GM23248 (cell line): ENCODE data around the gene SERAC1. TPM values are rescaled to one million over a fixed set of nuclear protein-coding genes. Genes with fewer than 3 reads are reported as not detected.

Source experiments
- DNase-seq: peaks from one replicate; pipeline ENCODE4 v3.0.0-alpha.2; 2015
- H2AFZ ChIP-seq: fragments of 200-600 bp; sonication (generic); 2 replicates; pipeline ENCODE4 v1.6.1; 2016; ENCODE audit warnings: antibody characterized with exemption
- H3F3A ChIP-seq: fragments of 200-600 bp; sonication (generic); 2 replicates; pipeline ENCODE4 v1.6.1; 2016; ENCODE audit warnings: mild to moderate bottlenecking, antibody characterized with exemption, mixed run types; ENCODE audit not compliant: insufficient read depth
- H3K27ac ChIP-seq: fragments of 200-600 bp; sonication (generic); 2 replicates; pipeline ENCODE4 v1.5.1; 2016; ENCODE audit warnings: mild to moderate bottlenecking
- H3K27me3 ChIP-seq: fragments of 200-600 bp; sonication (generic); replicated peaks from 2 replicates; pipeline ENCODE4 v1.6.1; 2016; ENCODE audit warnings: mild to moderate bottlenecking; ENCODE audit not compliant: insufficient read depth
- H3K36me3 ChIP-seq: fragments of 200-600 bp; sonication (generic); 2 replicates; pipeline ENCODE4 v1.6.1; 2016; ENCODE audit warnings: low read depth, mild to moderate bottlenecking
- H3K4me1 ChIP-seq: fragments of 200-600 bp; sonication (generic); 2 replicates; pipeline ENCODE4 v1.6.1; 2016; ENCODE audit warnings: mild to moderate bottlenecking; ENCODE audit not compliant: insufficient read depth
- H3K4me2 ChIP-seq: fragments of 200-600 bp; sonication (generic); one replicate; pipeline ENCODE4 v1.6.1; 2016; ENCODE audit warnings: mild to moderate bottlenecking; ENCODE audit not compliant: unreplicated experiment
- H3K4me3 ChIP-seq: fragments of 200-600 bp; sonication (generic); 2 replicates; pipeline ENCODE4 v1.5.1; 2016; ENCODE audit warnings: mild to moderate bottlenecking
- H3K79me2 ChIP-seq: fragments of 200-600 bp; sonication (generic); 2 replicates; pipeline ENCODE4 v1.6.1; 2016; ENCODE audit warnings: mild to moderate bottlenecking; ENCODE audit not compliant: insufficient read depth
- H3K9ac ChIP-seq: fragments of 200-600 bp; sonication (generic); 2 replicates; pipeline ENCODE4 v1.6.1; 2016; ENCODE audit warnings: mild to moderate bottlenecking
- H3K9me2 ChIP-seq: fragments of 200-600 bp; sonication (generic); 2 replicates; pipeline ENCODE4 v1.6.1; 2016; ENCODE audit warnings: mixed run types, mild to moderate bottlenecking, moderate library complexity; ENCODE audit not compliant: insufficient read depth
- H3K9me3 ChIP-seq: fragments of 200-600 bp; sonication (generic); one replicate; pipeline ENCODE4 v1.6.1; 2017; ENCODE audit warnings: low read depth
- H4K20me1 ChIP-seq: fragments of 200-600 bp; sonication (generic); 2 replicates; pipeline ENCODE4 v1.6.0; 2016; ENCODE audit not compliant: insufficient read depth
- EZH2 ChIP-seq: fragments of 200-600 bp; sonication (generic); IDR thresholded peaks from 2 replicates; pipeline ENCODE4 v1.6.1; 2018; ENCODE audit warnings: antibody characterized with exemption, mild to moderate bottlenecking; ENCODE audit not compliant: insufficient read depth, poor library complexity, severe bottlenecking
- EZH2phosphoT487 ChIP-seq: fragments of 200-600 bp; sonication (generic); IDR thresholded peaks from 2 replicates; pipeline ENCODE4 v1.6.1; 2018; ENCODE audit warnings: antibody characterized with exemption, moderate library complexity, mild to moderate bottlenecking, low read depth; ENCODE audit not compliant: insufficient read depth
- WGBS, 2 experiments: methylation state at CpG; one replicate each; pipeline ENCODE4 v1.1.6; 2015 to 2017; ENCODE audit warnings: low lambda C conversion rate in 2 of 2, low coverage in 1 of 2; ENCODE audit errors: missing lambda C conversion rate in 2 of 2; 5-methylcytosine and 5-hydroxymethylcytosine counted together
- in situ Hi-C: fragments of 300-500 bp; cut with MboI; formaldehyde crosslinking; loops from 2 replicates; pipeline ENCODE4 v1.15.0; 2020
- polyA plus RNA-seq: library from polyadenylated mRNA; unstranded; fragments of >200 nt; fragmentation: Nextera tagmentation; extraction: Ambion mirVana; gene quantifications from 2 replicates; pipeline ENCODE4 v1.2.1, GENCODE V29; 2016
- total RNA-seq: library from RNA; depleted of rRNA; stranded (reverse); fragments of >200 nt; shearing (Covaris generic); gene quantifications from 2 replicates; pipeline ENCODE4 v1.2.3, GENCODE V29; 2014

Gene SERAC1
- total and polyA plus RNA-seq, 2 experiments from 2014 or later, result 8.4 to 10.8 TPM

DNA sequence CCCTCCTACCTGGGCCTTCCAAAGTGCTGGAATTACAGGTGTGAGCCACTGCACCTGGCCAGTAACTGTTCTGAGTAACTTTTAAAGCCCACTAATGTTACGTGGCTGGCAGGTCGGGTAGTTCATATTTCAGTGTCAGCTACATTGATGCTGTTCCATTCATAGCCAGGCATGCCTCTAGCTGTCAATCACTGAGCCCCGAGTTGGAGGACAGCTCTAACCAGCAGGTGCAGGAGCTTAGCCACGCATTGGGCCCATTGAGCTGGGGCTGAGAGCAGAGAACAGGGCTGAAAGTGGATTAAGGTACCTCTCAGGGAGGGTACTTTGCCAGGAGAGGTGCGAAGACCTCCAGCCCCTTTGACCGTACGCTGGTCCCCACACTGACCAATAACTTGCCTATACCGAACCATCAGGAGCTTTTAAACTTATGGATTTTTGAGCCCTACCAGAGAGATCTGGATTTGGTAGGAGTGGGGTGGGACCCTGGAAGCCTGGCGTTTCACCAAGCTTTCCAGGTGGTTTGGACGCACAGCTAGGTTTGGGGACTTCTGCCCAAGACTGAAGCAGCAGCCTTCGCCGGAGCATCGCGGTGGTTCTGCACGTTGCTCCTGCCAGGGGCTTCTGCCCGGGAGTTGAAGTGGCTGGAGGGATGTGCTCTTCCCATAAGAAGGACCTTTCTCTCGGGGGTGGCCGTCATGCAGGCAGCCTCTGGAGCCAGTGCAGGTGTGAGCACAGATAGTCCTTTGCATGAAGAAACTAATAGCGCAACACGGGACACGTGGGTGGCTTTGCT, 82.6 kb downstream of the SERAC1 start:
- Histone ChIP-seq H3F3A (no peaks in the 10 kb centered on the region), H3K27ac (no peak overlapping the region), H3K79me2 (0 out of 2 replicates have a peak, but pooled peaks cover 7% of the 10 kb centered on the region), H3K9me3 (no peaks in the 10 kb centered on the region), H4K20me1 (no peaks in the 10 kb centered on the region), H3K9ac (no peak overlapping the region), H3K27me3 (no peaks in the 10 kb centered on the region), H3K4me3 (no peak overlapping the region), H3K4me1 (no peaks in the 10 kb centered on the region; the same call in 1 of the 2 replicates), H3K36me3 (peaks cover 67% of the 10 kb centered on the region), H3K9me2 (no peaks in the 10 kb centered on the region), H3K4me2 (no peak overlapping the region), H2AFZ (no peak overlapping the region)
- TF ChIP-seq EZH2phosphoT487 (no peak), EZH2 (no peak)
- DNase-seq, result no peak
- in situ Hi-C loops, result no loop called here
- WGBS, 2 experiments, result 92 to 93% methylated on average over 21 of the region's 21 CpGs

- no peaks in the 10 kb centered on the region for H3K27me3 ChIP-seq
- WGBS, 2 experiments, result 91 to 93% methylated on average over 22 to 23 of the region's 23 CpGs
- no peak overlapping the region for H2AFZ ChIP-seq
- peak; percentile 13 for DNase-seq
- no peak overlapping the region for H3K9ac ChIP-seq
- H3K36me3 ChIP-seq, result peaks cover 62% of the 10 kb centered on the region
- in situ Hi-C loops, result no loop called here
- H4K20me1 ChIP-seq, result no peaks in the 10 kb centered on the region
- no peaks in the 10 kb centered on the region for H3K9me2 ChIP-seq
- H3K4me2 ChIP-seq, result no peak overlapping the region
- no peak overlapping the region for H3K27ac ChIP-seq
- TF ChIP-seq EZH2 (no peak), EZH2phosphoT487 (no peak)
- no peaks in the 10 kb centered on the region for H3F3A ChIP-seq
- H3K4me3 ChIP-seq, result no peak overlapping the region
- H3K9me3 ChIP-seq, result no peaks in the 10 kb centered on the region
- 0 out of 2 replicates have a peak, but pooled peaks cover 2% of the 10 kb centered on the region for H3K79me2 ChIP-seq
- H3K4me1 ChIP-seq, result no peaks in the 10 kb centered on the region; the same call in 1 of the 2 replicates
These were observed 84.4 kb downstream of the SERAC1 start for GRCh38 chr6:158083455-158084325.

DNA sequence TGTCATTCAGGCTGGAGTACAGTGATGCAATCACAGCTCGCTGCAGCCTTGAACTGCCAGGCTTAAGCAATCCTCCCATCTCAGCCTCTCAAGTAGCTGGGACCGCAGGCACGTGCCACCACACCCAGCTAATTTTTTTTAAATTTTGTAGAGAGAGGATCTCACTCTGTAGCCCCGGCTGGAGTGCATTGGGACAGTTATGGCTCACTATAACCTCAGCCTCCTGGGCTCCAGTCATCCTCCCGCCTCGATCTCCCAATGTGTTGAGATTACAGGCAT, 86.5 kb downstream of the SERAC1 start:
- H3K9ac ChIP-seq, result no peak overlapping the region
- H3K4me2 ChIP-seq, result no peak overlapping the region
- H3K79me2 ChIP-seq, result no peaks in the 10 kb centered on the region
- H3K27me3 ChIP-seq, result no peaks in the 10 kb centered on the region
- H3K4me3 ChIP-seq, result no peak overlapping the region
- WGBS, 2 experiments, result 97 to 99% methylated on average over 6 of the region's 6 CpGs
- no peak overlapping the region for H3K27ac ChIP-seq
- H4K20me1 ChIP-seq, result no peaks in the 10 kb centered on the region
- no peak for TF ChIP-seq EZH2phosphoT487
- TF ChIP-seq EZH2, result no peak
- H3F3A ChIP-seq, result no peaks in the 10 kb centered on the region
- in situ Hi-C loops, result no loop called here
- no peaks in the 10 kb centered on the region for H3K9me2 ChIP-seq
- no peaks in the 10 kb centered on the region for H3K9me3 ChIP-seq
- no peak for DNase-seq
- H3K36me3 ChIP-seq, result peaks cover 57% of the 10 kb centered on the region
- H2AFZ ChIP-seq, result no peak overlapping the region
- H3K4me1 ChIP-seq, result no peaks in the 10 kb centered on the region; the same call in 1 of the 2 replicates

GRCh38 chr6:158080849-158081656, 87.0 kb downstream of the SERAC1 start:
- H4K20me1 ChIP-seq, result no peaks in the 10 kb centered on the region
- H3K4me3 ChIP-seq, result no peak overlapping the region
- no peaks in the 10 kb centered on the region for H3K9me2 ChIP-seq
- H3K4me1 ChIP-seq, result no peaks in the 10 kb centered on the region
- no peak overlapping the region for H3K27ac ChIP-seq
- no peak overlapping the region for H2AFZ ChIP-seq
- in situ Hi-C loops, result no loop called here
- no peak for TF ChIP-seq EZH2phosphoT487
- no peak for TF ChIP-seq EZH2
- H3K27me3 ChIP-seq, result no peaks in the 10 kb centered on the region
- H3F3A ChIP-seq, result no peaks in the 10 kb centered on the region
- no peak overlapping the region for H3K9ac ChIP-seq
- H3K36me3 ChIP-seq, result peaks cover 63% of the 10 kb centered on the region; the same call in 1 of the 2 replicates
- H3K4me2 ChIP-seq, result no peak overlapping the region
- 89 to 90% methylated on average over 18 of the region's 18 CpGs for WGBS, 2 experiments
- no peaks in the 10 kb centered on the region for H3K79me2 ChIP-seq
- H3K9me3 ChIP-seq, result no peaks in the 10 kb centered on the region
- DNase-seq, result no peak
